ENCODE measurements around the gene ANKRD28.

GRCh38 chr3:15803921-15804320, 6.1 kb upstream of the ANKRD28 start:
- TF ChIP-seq CTCF (IDR thresholded peaks at IDR 0.05) (no peak), POLR2A (IDR thresholded peaks at IDR 0.05) (no peak)

Measured in ovary (tissue), 3 donors.